Smooth muscle cell of trachea (primary cell): Measurements from ENCODE around the gene DNAJB7. TPM values are rescaled to one million over a fixed set of nuclear protein-coding genes. Genes with fewer than 3 reads are reported as not detected.

Experiments used
- total RNA-seq: library from RNA; depleted of rRNA; stranded (reverse); fragments of >200 nt; gene quantifications from 2 replicates; pipeline ENCODE4 v1.2.1, GENCODE V29; 2014

DNAJB7 gene
- total RNA-seq, result not detected in 2 replicates

GRCh38 chr22:40862013-40862412 lies at the start of gene DNAJB7:
Gene DNAJB7 (minus strand): TSS chr22:40862113. CDS start chr22:40861994, 119 bp downstream.

GRCh38 chr22:40856513-40857308 lies 5.2 kb downstream of the DNAJB7 start, which contains the start of the genes ST13 and XPNPEP3:
Gene ST13 (minus strand): TSS chr22:40856639. CDS start chr22:40856540, 99 bp downstream.
Gene XPNPEP3 (plus strand): TSS chr22:40857148. CDS start chr22:40857182, 34 bp downstream.

GRCh38 chr22:40818747-40819598 lies 42.9 kb downstream of the DNAJB7 start, which contains the start of gene SLC25A17:
Gene SLC25A17 (minus strand): TSS chr22:40819346. CDS start chr22:40819248, 98 bp downstream.

Other genes with a start within 250 kb of the DNAJB7 start
- 31.3 and 39.6 TPM in 2 replicates for gene MRTFA, start 225.4 kb downstream of the DNAJB7 start, total RNA-seq
- gene MCHR1, start 182.6 kb downstream of the DNAJB7 start, total RNA-seq, result 0.15 and 1.5 TPM in 2 replicates
- gene SLC25A17, start 42.8 kb downstream of the DNAJB7 start, total RNA-seq, result 15.1 and 19.2 TPM in 2 replicates
- gene ST13, start 5.5 kb downstream of the DNAJB7 start, total RNA-seq, result 202 and 242 TPM in 2 replicates
- 9.7 and 12.7 TPM in 2 replicates for gene XPNPEP3, start 5.0 kb downstream of the DNAJB7 start, total RNA-seq
- gene RBX1, start 89.3 kb upstream of the DNAJB7 start, total RNA-seq, result 42.5 and 99.9 TPM in 2 replicates
- gene EP300, start 230.5 kb upstream of the DNAJB7 start, total RNA-seq, result 33.1 and 59.1 TPM in 2 replicates